T-helper 1 cell (primary cell): ENCODE data around the gene SEC14L1.

Experiments used
- DNase-seq, 5 donors: peaks; one replicate each; pipeline ENCODE4 v3.0.0-alpha.2; 2012 to 2020

The SEC14L1 gene

GRCh38 chr17:77214743-77215142 lies 74.0 kb downstream of the SEC14L1 start:
- no peak for DNase-seq

GRCh38 chr17:77215281-77215680 lies 74.5 kb downstream of the SEC14L1 start:
- DNase-seq = no peak

- DNase-seq = no peak
These were observed 75.7 kb downstream of the SEC14L1 start for GRCh38 chr17:77216486-77216885.

- no peak for DNase-seq
These were observed 76.4 kb downstream of the SEC14L1 start for GRCh38 chr17:77217123-77217522.

- DNase-seq = no peak
These were observed 76.8 kb downstream of the SEC14L1 start for GRCh38 chr17:77217566-77217965.

GRCh38 chr17:77218902-77219301 lies 78.1 kb downstream of the SEC14L1 start:
- no peak for DNase-seq

- DNase-seq = no peak
These were observed 81.6 kb downstream of the SEC14L1 start for GRCh38 chr17:77222356-77222755.

GRCh38 chr17:77223642-77224420 lies 83.1 kb downstream of the SEC14L1 start:
- no peak for DNase-seq

GRCh38 chr17:77225265-77225664 lies 84.5 kb downstream of the SEC14L1 start:
- no peak for DNase-seq

- DNase-seq = no peak
These were observed 86.9 kb downstream of the SEC14L1 start for GRCh38 chr17:77227461-77228240.

- DNase-seq = no peak
These were observed 87.5 kb downstream of the SEC14L1 start for GRCh38 chr17:77228241-77228752.

GRCh38 chr17:77228816-77229215 lies 88.0 kb downstream of the SEC14L1 start:
- no peak for DNase-seq

GRCh38 chr17:77229786-77230435 lies 89.1 kb downstream of the SEC14L1 start:
- DNase-seq = no peak

- no peak for DNase-seq
These were observed 89.7 kb downstream of the SEC14L1 start for GRCh38 chr17:77230436-77230830.

GRCh38 chr17:77231076-77231871 lies 90.5 kb downstream of the SEC14L1 start:
- DNase-seq = no peak

- DNase-seq = no peak
These were observed 92.4 kb downstream of the SEC14L1 start for GRCh38 chr17:77233127-77233526.

- DNase-seq = peak in 1 of 5 donors; percentile 44
These were observed 93.0 kb downstream of the SEC14L1 start for GRCh38 chr17:77233635-77234334.

- DNase-seq = no peak
These were observed 93.9 kb downstream of the SEC14L1 start for GRCh38 chr17:77234695-77235094.

GRCh38 chr17:77235370-77235941 lies 94.7 kb downstream of the SEC14L1 start:
- DNase-seq = peak in 1 of 5 donors; percentile 59

GRCh38 chr17:77237232-77238008 lies 96.7 kb downstream of the SEC14L1 start:
- no peak for DNase-seq

- DNase-seq = no peak
These were observed 100.2 kb downstream of the SEC14L1 start for GRCh38 chr17:77240976-77241375.
